Measurements from ENCODE around the gene LNPEP.

LNPEP gene

GRCh38 chr5:97085459-97086181 is 149.7 kb downstream of the LNPEP start:
- DNase-seq = no peak
- no peaks in the 10 kb centered on the region for H3K27me3 ChIP-seq
- no peaks in the 10 kb centered on the region for H3K36me3 ChIP-seq
- peaks cover 8% of the 10 kb centered on the region; the same call in 1 of the 2 replicates for H3K4me1 ChIP-seq
- no peaks in the 10 kb centered on the region; the same call in 1 of the 2 replicates for H3K9me3 ChIP-seq
- no peak for TF ChIP-seq CTCF (IDR thresholded peaks at IDR 0.05; ENCODE audit: low read depth, low read length)
- H3K4me3 ChIP-seq (ENCODE audit: low read depth, low read length) = no peak overlapping the region
